ENCODE data around the gene ELL.

ELL gene

GRCh38 chr19:18518639-18519038 is 3.2 kb downstream of the ELL start:
- TF ChIP-seq ARNTL (CRISPR knock-in tag; IDR thresholded peaks at IDR 0.05; ENCODE audit: borderline replicate concordance, low read depth) (no peak), PATZ1 (CRISPR knock-in tag; IDR thresholded peaks at IDR 0.05; ENCODE audit: borderline replicate concordance) (no peak), RARB (CRISPR knock-in tag; IDR thresholded peaks at IDR 0.05) (no peak), PPARA (CRISPR knock-in tag; IDR thresholded peaks at IDR 0.05; ENCODE audit: borderline replicate concordance) (no peak), ZFP30 (CRISPR knock-in tag; IDR thresholded peaks at IDR 0.05) (no peak)
- ATAC-seq = no peak

GRCh38 chr19:18517606-18518005 is 4.3 kb downstream of the ELL start:
- TF ChIP-seq ISL1 (CRISPR knock-in tag; IDR thresholded peaks at IDR 0.05) (no peak), ZNF565 (CRISPR knock-in tag; conservative IDR thresholded peaks at IDR 0.05; ENCODE audit: low read depth) (no peak), ZFP3 (CRISPR knock-in tag; IDR thresholded peaks at IDR 0.05) (no peak), TSHZ2 (CRISPR knock-in tag; IDR thresholded peaks at IDR 0.05) (no peak), BACH2 (CRISPR knock-in tag; IDR thresholded peaks at IDR 0.05; ENCODE audit: borderline replicate concordance) (no peak), PPARA (CRISPR knock-in tag; IDR thresholded peaks at IDR 0.05; ENCODE audit: borderline replicate concordance) (no peak), RARB (CRISPR knock-in tag; IDR thresholded peaks at IDR 0.05) (no peak), TCF4 (CRISPR knock-in tag; IDR thresholded peaks at IDR 0.05; ENCODE audit: borderline replicate concordance) (no peak), ZC3H10 (CRISPR knock-in tag; IDR thresholded peaks at IDR 0.05) (no peak)
- ATAC-seq = no peak

GRCh38 chr19:18515959-18516358 is 5.9 kb downstream of the ELL start:
- no peak for TF ChIP-seq TSHZ2 (CRISPR knock-in tag; IDR thresholded peaks at IDR 0.05)
- no peak for TF ChIP-seq CSRNP3 (CRISPR knock-in tag; IDR thresholded peaks at IDR 0.05)
- no peak for TF ChIP-seq ZNF565 (CRISPR knock-in tag; conservative IDR thresholded peaks at IDR 0.05; ENCODE audit: low read depth)
- no peak for TF ChIP-seq ZFP3 (CRISPR knock-in tag; IDR thresholded peaks at IDR 0.05)
- TF ChIP-seq TOX (CRISPR knock-in tag; IDR thresholded peaks at IDR 0.05; ENCODE audit: borderline replicate concordance) = no peak
- no peak for TF ChIP-seq ARNTL (CRISPR knock-in tag; IDR thresholded peaks at IDR 0.05; ENCODE audit: borderline replicate concordance, low read depth)
- TF ChIP-seq ZFP30 (CRISPR knock-in tag; IDR thresholded peaks at IDR 0.05) = no peak
- TF ChIP-seq PATZ1 (CRISPR knock-in tag; IDR thresholded peaks at IDR 0.05; ENCODE audit: borderline replicate concordance) = no peak
- no peak for TF ChIP-seq ZNF8 (CRISPR knock-in tag; IDR thresholded peaks at IDR 0.05)
- TF ChIP-seq TCF4 (CRISPR knock-in tag; IDR thresholded peaks at IDR 0.05; ENCODE audit: borderline replicate concordance) = no peak
- TF ChIP-seq CSDC2 (CRISPR knock-in tag; IDR thresholded peaks at IDR 0.05) = no peak
- TF ChIP-seq RARB (CRISPR knock-in tag; IDR thresholded peaks at IDR 0.05) = no peak
- no peak for TF ChIP-seq ZNF70 (CRISPR knock-in tag; IDR thresholded peaks at IDR 0.05)
- TF ChIP-seq GLIS3 (CRISPR knock-in tag; IDR thresholded peaks at IDR 0.05) = no peak
- ATAC-seq = no peak

Data from SK-N-SH treated with all-trans-retinoic acid at 6 μM for 48 hours (cell line).